Measurements from ENCODE around the gene PRSS27. TPM values are rescaled to one million over a fixed set of nuclear protein-coding genes. Genes with fewer than 3 reads are reported as not detected.

Gene PRSS27
- total and polyA plus RNA-seq, 12 donors = 0.11 to 0.75 (median 0.44) TPM; not detected in 1

- H3K27ac ChIP-seq = no peak overlapping the region
- H3K27me3 ChIP-seq = no peaks in the 10 kb centered on the region
- TF ChIP-seq CTCF (IDR thresholded peaks at IDR 0.05) = no peak
- peaks cover 0 to 1% (median 0%) of the 10 kb centered on the region in 9 donors for H3K36me3 ChIP-seq
- peak overlapping the region in 1 of 10 donors; percentile 15 for H3K4me3 ChIP-seq
- 26 to 32% methylated on average over 9 of the region's 9 CpGs for WGBS, 2 donors
- H3K4me1 ChIP-seq = peaks cover 3 to 26% (median 17%) of the 10 kb centered on the region in 9 donors
- ATAC-seq (no peak), DNase-seq (no peak)
- no peaks in the 10 kb centered on the region for H3K9me3 ChIP-seq
- intact Hi-C loops (cut with DNase I) = loop anchor here in 1 of 10 donors (5.0 kb wide), 1 partner anchor 33 kb away; the partner anchor contains the start of gene KCTD5
These were observed 5.0 kb downstream of the PRSS27 start for GRCh38 chr16:2715064-2715463.

GRCh38 chr16:2713985-2714774, 5.8 kb downstream of the PRSS27 start:
- TF ChIP-seq CTCF (IDR thresholded peaks at IDR 0.05) = no peak
- DNase-seq = no peak
- peaks cover 0 to 10% (median 0%) of the 10 kb centered on the region in 9 donors for H3K36me3 ChIP-seq
- H3K9me3 ChIP-seq = no peaks in the 10 kb centered on the region
- intact Hi-C loops (cut with DNase I) = no loop called here
- H3K27ac ChIP-seq = no peak overlapping the region
- ATAC-seq = no peak
- no peak overlapping the region for H3K4me3 ChIP-seq
- 85 to 86% methylated on average over 28 of the region's 28 CpGs for WGBS, 2 donors
- peaks cover 0 to 17% (median 10%) of the 10 kb centered on the region in 9 donors for H3K4me1 ChIP-seq
- H3K27me3 ChIP-seq = no peaks in the 10 kb centered on the region

GRCh38 chr16:2713523-2713922, 6.5 kb downstream of the PRSS27 start:
- ATAC-seq = no peak
- 78 to 86% methylated on average over 14 of the region's 14 CpGs for WGBS, 2 donors
- H3K27ac ChIP-seq = no peak overlapping the region
- no peak overlapping the region for H3K4me3 ChIP-seq
- peaks cover 0 to 17% (median 1%) of the 10 kb centered on the region in 9 donors for H3K36me3 ChIP-seq
- TF ChIP-seq CTCF (IDR thresholded peaks at IDR 0.05) = no peak
- H3K4me1 ChIP-seq = peaks cover 0 to 14% (median 7%) of the 10 kb centered on the region in 9 donors
- intact Hi-C loops (cut with DNase I) = no loop called here
- H3K27me3 ChIP-seq = no peaks in the 10 kb centered on the region
- DNase-seq = no peak
- no peaks in the 10 kb centered on the region for H3K9me3 ChIP-seq

GRCh38 chr16:2712546-2712945, 7.5 kb downstream of the PRSS27 start:
- no peaks in the 10 kb centered on the region for H3K9me3 ChIP-seq
- intact Hi-C loops (cut with DNase I) = no loop called here
- no peak overlapping the region for H3K27ac ChIP-seq
- DNase-seq = no peak
- peaks cover 0 to 14% (median 7%) of the 10 kb centered on the region in 9 donors for H3K4me1 ChIP-seq
- 82 to 84% methylated on average over 21 of the region's 21 CpGs for WGBS, 2 donors
- no peak overlapping the region for H3K4me3 ChIP-seq
- no peaks in the 10 kb centered on the region for H3K27me3 ChIP-seq
- no peak for ATAC-seq
- TF ChIP-seq CTCF (IDR thresholded peaks at IDR 0.05) = no peak
- peaks cover 0 to 26% (median 11%) of the 10 kb centered on the region in 9 donors for H3K36me3 ChIP-seq

Data from heart right ventricle (tissue), 16 donors.